NCI-H2171 (cell line): Measurements from ENCODE around the gene OR2D2.
"Not testable (repeated sequence)": the region's sequence is repeated elsewhere in the genome, so short reads cannot be mapped to it uniquely, and the experiment has no call there.

Source experiments
- DNase-seq: peaks from one replicate; lab custom pipeline; 2025; lab: John Stamatoyannopoulos, UW

Gene OR2D2

GRCh38 chr11:6882751-6883150 lies 9.5 kb downstream of the OR2D2 start:
- no peak for DNase-seq

DNA sequence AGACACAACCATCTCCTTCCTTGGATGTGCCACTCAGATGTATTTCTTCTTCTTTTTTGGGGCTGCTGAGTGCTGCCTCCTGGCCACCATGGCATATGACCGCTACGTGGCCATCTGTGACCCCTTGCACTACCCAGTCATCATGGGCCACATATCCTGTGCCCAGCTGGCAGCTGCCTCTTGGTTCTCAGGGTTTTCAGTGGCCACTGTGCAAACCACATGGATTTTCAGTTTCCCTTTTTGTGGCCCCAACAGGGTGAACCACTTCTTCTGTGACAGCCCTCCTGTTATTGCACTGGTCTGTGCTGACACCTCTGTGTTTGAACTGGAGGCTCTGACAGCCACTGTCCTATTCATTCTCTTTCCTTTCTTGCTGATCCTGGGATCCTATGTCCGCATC lies 15.4 kb downstream of the OR2D2 start:
- no peak for DNase-seq

GRCh38 chr11:6876325-6876724 lies 16.0 kb downstream of the OR2D2 start, which contains the start of gene OR10A4:
Gene OR10A4 (plus strand): TSS chr11:6876625. CDS start chr11:6876648, 23 bp downstream.
- DNase-seq, result no peak

DNA sequence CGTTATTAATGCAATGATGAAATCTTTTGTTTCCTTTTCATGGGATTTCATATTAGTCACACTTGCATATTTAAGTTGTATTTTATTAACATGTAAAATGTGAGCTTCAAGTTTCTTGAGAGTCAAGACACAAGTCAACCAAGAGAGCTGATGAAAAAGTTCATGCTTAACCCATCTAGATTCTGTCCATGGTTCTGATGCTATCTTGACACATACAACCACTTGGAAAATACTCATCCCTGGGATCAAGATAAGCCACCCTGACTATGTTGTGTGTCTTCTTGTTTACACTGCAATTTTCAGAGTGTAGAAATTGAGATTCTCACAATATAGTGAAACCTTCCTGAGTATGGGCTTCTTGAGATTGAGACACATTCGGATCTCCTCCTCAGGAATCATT lies 16.5 kb downstream of the OR2D2 start:
- no peak for DNase-seq

DNA sequence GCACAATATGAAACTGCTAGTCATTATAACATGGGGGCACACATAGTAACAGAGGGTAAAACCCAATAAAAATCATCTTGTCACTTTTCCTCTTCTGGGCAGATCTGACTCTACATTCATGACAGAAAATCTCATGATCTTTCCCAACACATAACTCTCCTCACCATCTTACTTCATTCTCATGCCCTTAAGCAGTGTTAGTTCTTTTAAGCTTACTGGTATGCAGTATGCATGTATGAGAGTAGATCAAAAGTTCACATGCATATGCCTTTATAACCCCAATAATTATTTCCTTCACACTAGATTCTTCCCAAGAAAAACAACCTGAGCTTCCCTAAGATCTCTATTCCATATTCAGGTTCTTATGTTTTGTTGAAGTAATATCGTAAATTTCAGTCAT lies 21.0 kb downstream of the OR2D2 start:
- DNase-seq, result no peak

DNA sequence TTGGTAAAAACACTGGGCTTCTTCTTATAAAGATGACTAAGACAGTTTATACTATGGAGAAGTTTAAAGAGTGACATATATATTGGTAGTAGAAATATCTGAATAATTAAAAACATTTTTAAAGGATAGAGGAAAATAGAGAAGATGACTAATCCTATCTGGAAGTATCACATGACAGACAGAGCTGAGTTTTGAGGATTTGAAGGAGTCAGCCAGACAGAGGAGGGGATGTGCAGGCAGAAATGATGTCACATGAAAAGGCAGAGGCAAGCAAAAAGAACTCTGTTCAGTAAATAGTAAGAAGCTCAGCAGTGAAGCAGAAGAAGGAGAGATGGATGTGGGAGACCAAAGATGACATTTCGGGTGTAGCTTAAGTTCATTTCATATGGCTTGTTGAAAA lies 27.9 kb downstream of the OR2D2 start:
- DNase-seq, result no peak

DNA sequence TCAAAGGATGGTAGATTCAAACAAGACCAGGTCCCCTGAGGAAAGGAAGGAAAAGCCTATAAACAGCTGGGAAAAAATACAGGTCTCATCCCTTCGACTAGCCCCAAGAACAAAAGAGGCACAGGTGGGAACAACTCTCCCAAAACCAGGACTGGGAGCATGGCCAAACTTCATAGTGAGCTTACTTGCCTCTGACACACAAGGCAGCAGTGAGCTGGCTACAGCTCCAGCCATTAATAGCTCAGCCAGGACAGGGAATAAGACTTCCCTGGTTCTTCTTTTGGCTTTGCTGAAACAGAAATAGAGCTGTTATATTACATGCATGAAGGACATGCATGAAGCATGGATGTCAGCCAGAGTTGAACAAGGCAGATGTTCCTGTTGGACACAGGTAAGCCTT lies 29.3 kb downstream of the OR2D2 start, which contains the start of gene OR10A2:
Gene OR10A2, plus strand, starts transcription at position 97 of the 400 bp plus-strand sequence. CDS start 6,698 bp downstream, outside the sequence.
- DNase-seq, result no peak

DNA sequence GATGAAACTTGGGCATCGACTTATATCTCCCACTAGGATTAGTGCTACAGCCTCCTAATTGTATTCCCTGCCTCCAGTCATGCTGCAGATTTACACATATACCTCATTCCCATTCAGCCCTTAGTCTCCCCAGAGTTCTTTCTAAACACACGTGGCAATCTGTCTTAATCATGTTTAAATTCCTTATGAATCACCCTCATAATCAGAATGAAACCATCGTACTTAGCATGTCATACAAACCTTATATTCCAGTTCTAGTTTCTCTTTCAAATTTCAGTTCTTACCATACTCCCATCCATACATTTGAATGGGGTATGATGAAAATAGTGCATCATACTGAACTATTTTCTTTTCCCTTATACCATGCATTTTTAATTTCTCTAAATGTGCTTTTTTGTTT lies 35.4 kb downstream of the OR2D2 start:
- no peak for DNase-seq

DNA sequence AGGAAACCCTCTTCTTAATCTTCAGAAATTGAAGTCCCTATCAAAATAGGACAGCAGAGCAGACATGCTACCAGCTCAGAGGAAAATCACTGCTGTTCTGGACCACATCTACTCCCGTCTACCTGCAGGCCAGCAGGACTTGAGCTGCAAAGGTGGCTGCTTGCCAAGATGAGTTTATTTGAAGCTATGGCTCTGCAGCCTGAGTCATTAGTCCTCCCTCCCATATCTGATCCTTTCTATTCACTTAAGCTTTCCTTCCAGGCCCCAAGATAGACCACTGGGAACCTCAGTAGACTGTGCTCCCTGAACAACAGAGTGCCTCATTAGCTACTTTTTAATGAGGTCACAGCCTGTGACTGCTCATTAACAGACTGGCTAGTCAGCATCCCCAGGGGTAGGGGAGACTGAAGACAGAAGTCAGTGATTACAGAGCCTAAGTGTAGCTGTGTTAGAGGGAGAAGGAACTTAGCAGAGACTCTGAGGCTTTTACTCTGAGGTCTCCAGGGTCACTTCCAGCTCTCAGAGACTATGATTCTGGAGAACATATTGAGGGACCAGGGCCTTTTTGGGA lies 36.2 kb downstream of the OR2D2 start:
- no peak for DNase-seq

GRCh38 chr11:6854801-6855200 lies 37.5 kb downstream of the OR2D2 start:
- not testable (repeated sequence) for DNase-seq

DNA sequence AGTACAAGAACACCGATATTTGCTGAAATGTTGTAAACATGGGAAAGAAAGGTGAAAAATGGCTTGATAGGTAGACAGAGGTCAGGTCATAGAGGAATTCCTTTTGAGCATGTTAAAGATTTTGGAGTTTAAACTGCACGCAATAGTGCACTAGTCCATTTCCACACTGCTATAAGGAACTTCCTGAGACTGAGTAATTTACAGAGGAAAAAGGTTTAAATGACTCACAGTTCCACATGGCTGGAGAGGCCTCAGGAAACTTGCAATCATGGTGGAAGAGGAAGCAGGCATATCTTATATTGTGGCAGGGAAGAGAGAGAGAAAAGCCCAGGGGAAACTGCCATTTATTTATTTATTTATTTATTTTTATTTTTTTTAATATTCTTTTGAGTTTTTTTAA lies 41.8 kb downstream of the OR2D2 start:
- no peak for DNase-seq

DNA sequence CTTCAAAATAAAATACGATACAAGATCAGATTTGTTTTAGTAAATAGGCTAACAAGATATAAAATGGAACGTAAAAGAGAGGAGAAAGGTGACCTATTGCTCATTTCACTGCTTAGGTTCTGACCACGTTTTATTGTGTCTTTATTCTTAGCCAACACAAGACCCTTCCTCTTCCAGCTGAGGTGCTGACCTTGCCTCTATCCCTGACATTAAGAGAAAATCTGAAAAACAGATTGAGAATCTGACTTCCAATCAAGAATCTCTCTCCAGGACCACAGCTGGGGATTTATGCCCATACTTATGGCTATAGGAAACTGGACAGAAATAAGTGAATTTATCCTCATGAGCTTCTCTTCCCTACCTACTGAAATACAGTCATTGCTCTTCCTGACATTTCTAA lies 46.9 kb downstream of the OR2D2 start, which contains the start of gene OR10A5:
Gene OR10A5, plus strand, starts transcription at position 301 of the 400 bp plus-strand sequence. Its CDS starts 0 bp downstream, at position 301.
- DNase-seq, result no peak

GRCh38 chr11:6844356-6844755 lies 47.9 kb downstream of the OR2D2 start:
- DNase-seq, result no peak

DNA sequence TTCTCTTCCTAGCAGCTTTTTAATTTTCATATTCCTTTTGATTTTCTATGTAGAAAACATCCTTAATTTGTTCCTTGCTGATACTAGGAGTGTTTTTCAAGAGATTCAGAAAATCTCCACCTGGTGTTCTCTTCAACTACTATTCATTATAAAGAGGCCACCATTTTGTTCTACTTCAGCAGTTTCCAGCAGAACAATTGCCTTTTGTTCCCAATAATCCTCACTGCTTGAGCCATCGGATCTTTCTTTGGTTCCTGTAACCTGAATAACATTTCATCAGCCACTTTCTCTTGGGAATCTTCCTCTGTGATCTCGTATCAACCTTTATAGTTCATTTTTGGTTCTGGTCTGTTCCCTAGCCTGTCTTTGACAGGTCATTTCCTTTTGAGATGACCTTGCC lies 48.6 kb downstream of the OR2D2 start:
- no peak for DNase-seq

GRCh38 chr11:6841694-6842093 lies 50.6 kb downstream of the OR2D2 start:
- no peak for DNase-seq
